IPS-15b (cell line): Measurements from ENCODE around the gene GPRIN1.

Source experiments
- H3K27me3 ChIP-seq: one replicate; pipeline ENCODE4 v1.6.1; 2013; ENCODE audit warnings: low read length; ENCODE audit not compliant: control insufficient read depth, insufficient read depth
- H3K36me3 ChIP-seq: one replicate; pipeline ENCODE4 v1.6.1; 2013; ENCODE audit warnings: low read length; ENCODE audit not compliant: control insufficient read depth, insufficient read depth
- H3K4me1 ChIP-seq: one replicate; pipeline ENCODE4 v1.6.1; 2013; ENCODE audit warnings: mild to moderate bottlenecking, low read length; ENCODE audit not compliant: control insufficient read depth, insufficient read depth
- H3K4me3 ChIP-seq: one replicate; pipeline ENCODE4 v1.5.1; 2013; ENCODE audit warnings: low read depth, low read length
- H3K9ac ChIP-seq: one replicate; pipeline ENCODE4 v1.6.1; 2013; ENCODE audit warnings: low read depth, mild to moderate bottlenecking, low read length
- H3K9me3 ChIP-seq: one replicate; pipeline ENCODE4 v1.6.1; 2013; ENCODE audit warnings: mild to moderate bottlenecking, low read length; ENCODE audit not compliant: control insufficient read depth, insufficient read depth

Gene GPRIN1

GRCh38 chr5:176628406-176629228, 18.7 kb upstream of the GPRIN1 start:
- no peaks in the 10 kb centered on the region for H3K9me3 ChIP-seq
- H3K36me3 ChIP-seq: no peaks in the 10 kb centered on the region
- H3K27me3 ChIP-seq: peaks cover 46% of the 10 kb centered on the region
- H3K4me3 ChIP-seq: peak overlapping the region; percentile 95
- no peak overlapping the region for H3K9ac ChIP-seq
- H3K4me1 ChIP-seq: peaks cover 7% of the 10 kb centered on the region

GRCh38 chr5:176627582-176627981, 17.6 kb upstream of the GPRIN1 start:
- Histone ChIP-seq H3K4me3 (no peak overlapping the region), H3K9ac (no peak overlapping the region), H3K9me3 (no peaks in the 10 kb centered on the region), H3K36me3 (no peaks in the 10 kb centered on the region), H3K4me1 (peaks cover 7% of the 10 kb centered on the region), H3K27me3 (peaks cover 38% of the 10 kb centered on the region)

DNA sequence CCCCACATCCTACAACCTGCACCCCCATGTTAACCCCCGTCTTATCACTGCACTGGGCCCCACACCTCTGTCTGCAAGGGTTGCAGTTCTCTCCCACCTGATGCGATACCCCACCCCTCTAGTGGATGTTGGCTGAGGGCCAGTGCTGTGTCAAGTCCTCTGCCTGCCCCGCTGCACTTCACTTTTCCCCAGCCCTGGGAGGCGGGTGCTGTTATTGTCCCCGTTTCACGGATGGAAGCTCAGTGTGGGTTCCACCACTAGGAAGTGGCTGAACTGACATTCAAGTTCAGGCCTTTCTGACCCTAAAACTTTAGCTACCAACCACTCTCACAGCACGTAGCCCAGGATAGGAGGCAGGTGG, 16.9 kb upstream of the GPRIN1 start:
- Histone ChIP-seq H3K9ac (no peak overlapping the region), H3K4me1 (peaks cover 7% of the 10 kb centered on the region), H3K36me3 (no peaks in the 10 kb centered on the region), H3K9me3 (no peaks in the 10 kb centered on the region), H3K4me3 (no peak overlapping the region), H3K27me3 (peaks cover 39% of the 10 kb centered on the region)

- Histone ChIP-seq H3K36me3 (no peaks in the 10 kb centered on the region), H3K9me3 (no peaks in the 10 kb centered on the region), H3K27me3 (peaks cover 34% of the 10 kb centered on the region), H3K4me1 (peaks cover 5% of the 10 kb centered on the region), H3K4me3 (no peak overlapping the region), H3K9ac (no peak overlapping the region)
These were observed 16.3 kb upstream of the GPRIN1 start for GRCh38 chr5:176625966-176626875.

- no peaks in the 10 kb centered on the region for H3K9me3 ChIP-seq
- H3K36me3 ChIP-seq: no peaks in the 10 kb centered on the region
- no peak overlapping the region for H3K9ac ChIP-seq
- H3K27me3 ChIP-seq: peaks cover 32% of the 10 kb centered on the region
- H3K4me3 ChIP-seq: no peak overlapping the region
- peaks cover 2% of the 10 kb centered on the region for H3K4me1 ChIP-seq
These were observed 15.6 kb upstream of the GPRIN1 start for GRCh38 chr5:176625512-176625911.

- no peak overlapping the region for H3K4me3 ChIP-seq
- H3K36me3 ChIP-seq: no peaks in the 10 kb centered on the region
- H3K9me3 ChIP-seq: no peaks in the 10 kb centered on the region
- H3K27me3 ChIP-seq: peaks cover 36% of the 10 kb centered on the region
- H3K4me1 ChIP-seq: peaks cover 2% of the 10 kb centered on the region
- no peak overlapping the region for H3K9ac ChIP-seq
These were observed 15.0 kb upstream of the GPRIN1 start for GRCh38 chr5:176624938-176625337.

GRCh38 chr5:176624142-176624541, 14.2 kb upstream of the GPRIN1 start:
- H3K4me3 ChIP-seq: no peak overlapping the region
- no peaks in the 10 kb centered on the region for H3K36me3 ChIP-seq
- H3K27me3 ChIP-seq: peaks cover 39% of the 10 kb centered on the region
- H3K9ac ChIP-seq: no peak overlapping the region
- H3K9me3 ChIP-seq: no peaks in the 10 kb centered on the region
- H3K4me1 ChIP-seq: peaks cover 2% of the 10 kb centered on the region

DNA sequence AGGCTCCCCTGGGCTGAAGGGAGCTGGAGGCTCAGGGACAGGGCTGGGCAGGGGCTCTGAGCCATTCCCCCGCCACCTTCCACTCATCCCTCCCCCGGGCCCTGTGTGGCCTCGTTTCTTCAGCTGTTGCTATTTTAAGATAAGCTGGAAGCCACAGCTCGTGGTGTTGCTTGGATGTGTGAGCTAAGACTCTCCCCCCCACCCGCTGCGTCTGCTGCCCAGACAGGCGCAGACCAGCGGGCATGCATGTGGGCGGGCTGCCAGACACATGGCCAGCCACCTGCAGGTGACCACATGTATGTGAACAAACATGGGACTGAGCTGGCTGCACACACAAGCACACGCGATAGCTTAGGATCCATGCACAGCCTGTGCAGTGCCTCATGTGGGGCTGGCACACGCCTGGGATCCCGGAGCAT, 11.7 kb upstream of the GPRIN1 start:
- H3K9me3 ChIP-seq: no peaks in the 10 kb centered on the region
- peaks cover 2% of the 10 kb centered on the region for H3K4me1 ChIP-seq
- H3K27me3 ChIP-seq: peaks cover 39% of the 10 kb centered on the region
- no peak overlapping the region for H3K4me3 ChIP-seq
- no peaks in the 10 kb centered on the region for H3K36me3 ChIP-seq
- no peak overlapping the region for H3K9ac ChIP-seq

GRCh38 chr5:176620333-176620981, 10.5 kb upstream of the GPRIN1 start:
- Histone ChIP-seq H3K9me3 (no peaks in the 10 kb centered on the region), H3K36me3 (no peaks in the 10 kb centered on the region), H3K4me1 (peaks cover 2% of the 10 kb centered on the region), H3K4me3 (peak overlapping the region; percentile 35), H3K9ac (no peak overlapping the region), H3K27me3 (peaks cover 41% of the 10 kb centered on the region)

DNA sequence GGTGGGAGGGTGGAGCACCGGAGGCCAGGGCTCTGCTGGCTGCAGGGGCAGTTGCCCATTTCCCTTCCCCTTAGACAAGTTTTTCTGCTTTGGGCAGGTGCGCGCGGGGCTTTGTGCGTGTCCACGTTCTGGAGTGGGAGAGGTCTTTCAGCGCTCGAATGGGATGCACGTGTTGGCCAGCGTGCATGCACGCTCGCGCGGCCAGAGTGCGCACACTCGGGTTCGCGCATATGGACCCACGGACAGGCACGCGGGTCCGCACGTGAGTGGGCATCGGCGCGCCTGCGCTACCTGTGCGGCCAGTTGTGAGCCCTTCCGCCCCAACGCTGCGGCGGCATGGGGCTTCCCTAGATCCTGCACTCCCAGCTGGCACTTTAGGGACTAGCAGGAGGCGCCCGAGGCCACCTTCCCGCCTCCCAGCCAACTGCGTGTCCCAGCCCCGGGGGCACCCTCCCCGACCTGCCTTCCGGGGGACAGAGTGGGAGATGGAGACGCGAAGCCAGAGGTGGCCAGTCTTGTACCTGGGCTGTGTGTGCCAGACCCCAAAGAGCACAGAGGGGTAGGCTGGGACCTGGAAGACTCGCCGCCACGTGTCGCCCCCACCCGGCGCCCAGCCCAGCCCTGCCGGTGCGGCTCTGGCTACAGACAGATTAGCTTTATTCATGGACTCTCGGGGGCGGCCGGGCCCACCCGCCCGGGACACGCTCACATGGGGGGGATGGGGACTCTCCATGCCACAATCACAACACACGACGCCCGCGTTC, 9.8 kb upstream of the GPRIN1 start:
- no peaks in the 10 kb centered on the region for H3K36me3 ChIP-seq
- H3K27me3 ChIP-seq: peaks cover 41% of the 10 kb centered on the region
- H3K9ac ChIP-seq: no peak overlapping the region
- H3K4me3 ChIP-seq: peak overlapping the region; percentile 45
- peaks cover 2% of the 10 kb centered on the region for H3K4me1 ChIP-seq
- no peaks in the 10 kb centered on the region for H3K9me3 ChIP-seq

GRCh38 chr5:176619203-176619568, 9.2 kb upstream of the GPRIN1 start:
- H3K9me3 ChIP-seq: no peaks in the 10 kb centered on the region
- no peaks in the 10 kb centered on the region for H3K36me3 ChIP-seq
- no peak overlapping the region for H3K9ac ChIP-seq
- peaks cover 41% of the 10 kb centered on the region for H3K27me3 ChIP-seq
- H3K4me1 ChIP-seq: peaks cover 2% of the 10 kb centered on the region
- H3K4me3 ChIP-seq: peak overlapping the region; percentile 45
